HL-60 (cell line): Measurements from ENCODE around the gene YPEL5.
A peak's percentile ranks its signal among the peaks of the same experiment; 100 is the strongest.

ENCODE experiments used
- DNase-seq, 2 experiments: peaks; one replicate each; pipeline ENCODE4 v3.0.0-alpha.2; 2010 to 2020; ENCODE audit warnings: low read depth in 1 of 2, low spot score in 1 of 2
- H3K27ac ChIP-seq: fragments of 250-450 bp; sonication (Bioruptor Pico); replicated peaks from 2 replicates; pipeline ENCODE4 v1.5.1; 2020; ENCODE audit warnings: mild to moderate bottlenecking, moderate library complexity
- H3K27me3 ChIP-seq: fragments of 250-450 bp; sonication (Bioruptor Pico); 2 replicates; pipeline ENCODE4 v1.5.1; 2021; ENCODE audit warnings: mild to moderate bottlenecking, moderate library complexity; ENCODE audit not compliant: insufficient read depth, poor library complexity, severe bottlenecking
- H3K4me3 ChIP-seq: replicated peaks from 2 replicates; pipeline ENCODE4 v1.5.1; 2011; ENCODE audit warnings: mild to moderate bottlenecking, control low read depth, low read length; ENCODE audit not compliant: insufficient read depth
- GABPA ChIP-seq: IDR thresholded peaks from 2 replicates; pipeline ENCODE4 v1.6.1; 2012; ENCODE audit warnings: low read depth
- POLR2AphosphoS5 ChIP-seq: IDR thresholded peaks from 2 replicates; pipeline ENCODE4 v1.6.1; 2012; ENCODE audit warnings: low read depth
- SPI1 ChIP-seq: IDR thresholded peaks from 2 replicates; pipeline ENCODE4 v1.6.1; 2012; ENCODE audit warnings: low read depth, mild to moderate bottlenecking, borderline replicate concordance
- TF ChIP-seq, protein P1 (sequence below): IDR thresholded peaks from 2 replicates; pipeline ENCODE4 v1.6.1; 2012; ENCODE audit warnings: low read depth; ENCODE audit not compliant: insufficient replicate concordance
- TF ChIP-seq, protein P2 (sequence below): IDR thresholded peaks from one replicate; pipeline ENCODE4 v1.5.1; 2011; ENCODE audit warnings: low read length, control low read depth, inconsistent platforms; ENCODE audit not compliant: insufficient read depth

YPEL5 gene

DNA sequence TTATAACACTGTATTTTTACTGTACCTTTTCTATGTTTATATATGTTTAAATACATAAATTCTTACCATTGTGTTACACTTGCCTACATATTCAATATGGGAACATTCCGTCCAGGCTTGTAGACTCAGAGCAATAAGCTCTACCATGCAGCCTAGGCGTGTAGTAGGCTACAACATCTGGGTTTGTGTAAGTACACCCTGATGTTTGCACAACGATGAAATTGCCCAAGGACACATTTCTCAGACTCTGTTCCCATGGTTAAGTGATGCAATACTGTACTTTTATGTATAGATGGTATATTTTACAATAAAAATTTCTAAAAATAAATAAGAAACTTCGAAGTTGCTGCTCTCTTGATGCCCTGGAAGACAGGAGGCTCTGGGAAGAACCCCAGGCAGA lies 38.4 kb downstream of the YPEL5 start:
- TF ChIP-seq, protein P1, sequence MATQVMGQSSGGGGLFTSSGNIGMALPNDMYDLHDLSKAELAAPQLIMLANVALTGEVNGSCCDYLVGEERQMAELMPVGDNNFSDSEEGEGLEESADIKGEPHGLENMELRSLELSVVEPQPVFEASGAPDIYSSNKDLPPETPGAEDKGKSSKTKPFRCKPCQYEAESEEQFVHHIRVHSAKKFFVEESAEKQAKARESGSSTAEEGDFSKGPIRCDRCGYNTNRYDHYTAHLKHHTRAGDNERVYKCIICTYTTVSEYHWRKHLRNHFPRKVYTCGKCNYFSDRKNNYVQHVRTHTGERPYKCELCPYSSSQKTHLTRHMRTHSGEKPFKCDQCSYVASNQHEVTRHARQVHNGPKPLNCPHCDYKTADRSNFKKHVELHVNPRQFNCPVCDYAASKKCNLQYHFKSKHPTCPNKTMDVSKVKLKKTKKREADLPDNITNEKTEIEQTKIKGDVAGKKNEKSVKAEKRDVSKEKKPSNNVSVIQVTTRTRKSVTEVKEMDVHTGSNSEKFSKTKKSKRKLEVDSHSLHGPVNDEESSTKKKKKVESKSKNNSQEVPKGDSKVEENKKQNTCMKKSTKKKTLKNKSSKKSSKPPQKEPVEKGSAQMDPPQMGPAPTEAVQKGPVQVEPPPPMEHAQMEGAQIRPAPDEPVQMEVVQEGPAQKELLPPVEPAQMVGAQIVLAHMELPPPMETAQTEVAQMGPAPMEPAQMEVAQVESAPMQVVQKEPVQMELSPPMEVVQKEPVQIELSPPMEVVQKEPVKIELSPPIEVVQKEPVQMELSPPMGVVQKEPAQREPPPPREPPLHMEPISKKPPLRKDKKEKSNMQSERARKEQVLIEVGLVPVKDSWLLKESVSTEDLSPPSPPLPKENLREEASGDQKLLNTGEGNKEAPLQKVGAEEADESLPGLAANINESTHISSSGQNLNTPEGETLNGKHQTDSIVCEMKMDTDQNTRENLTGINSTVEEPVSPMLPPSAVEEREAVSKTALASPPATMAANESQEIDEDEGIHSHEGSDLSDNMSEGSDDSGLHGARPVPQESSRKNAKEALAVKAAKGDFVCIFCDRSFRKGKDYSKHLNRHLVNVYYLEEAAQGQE: no peak
- TF ChIP-seq, protein P2, sequence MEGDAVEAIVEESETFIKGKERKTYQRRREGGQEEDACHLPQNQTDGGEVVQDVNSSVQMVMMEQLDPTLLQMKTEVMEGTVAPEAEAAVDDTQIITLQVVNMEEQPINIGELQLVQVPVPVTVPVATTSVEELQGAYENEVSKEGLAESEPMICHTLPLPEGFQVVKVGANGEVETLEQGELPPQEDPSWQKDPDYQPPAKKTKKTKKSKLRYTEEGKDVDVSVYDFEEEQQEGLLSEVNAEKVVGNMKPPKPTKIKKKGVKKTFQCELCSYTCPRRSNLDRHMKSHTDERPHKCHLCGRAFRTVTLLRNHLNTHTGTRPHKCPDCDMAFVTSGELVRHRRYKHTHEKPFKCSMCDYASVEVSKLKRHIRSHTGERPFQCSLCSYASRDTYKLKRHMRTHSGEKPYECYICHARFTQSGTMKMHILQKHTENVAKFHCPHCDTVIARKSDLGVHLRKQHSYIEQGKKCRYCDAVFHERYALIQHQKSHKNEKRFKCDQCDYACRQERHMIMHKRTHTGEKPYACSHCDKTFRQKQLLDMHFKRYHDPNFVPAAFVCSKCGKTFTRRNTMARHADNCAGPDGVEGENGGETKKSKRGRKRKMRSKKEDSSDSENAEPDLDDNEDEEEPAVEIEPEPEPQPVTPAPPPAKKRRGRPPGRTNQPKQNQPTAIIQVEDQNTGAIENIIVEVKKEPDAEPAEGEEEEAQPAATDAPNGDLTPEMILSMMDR: no peak
- DNase-seq: peak; percentile 42 to 69
- Histone ChIP-seq H3K27ac (no peak overlapping the region), H3K4me3 (no peak overlapping the region), H3K27me3 (peaks cover 2% of the 10 kb centered on the region)

DNA sequence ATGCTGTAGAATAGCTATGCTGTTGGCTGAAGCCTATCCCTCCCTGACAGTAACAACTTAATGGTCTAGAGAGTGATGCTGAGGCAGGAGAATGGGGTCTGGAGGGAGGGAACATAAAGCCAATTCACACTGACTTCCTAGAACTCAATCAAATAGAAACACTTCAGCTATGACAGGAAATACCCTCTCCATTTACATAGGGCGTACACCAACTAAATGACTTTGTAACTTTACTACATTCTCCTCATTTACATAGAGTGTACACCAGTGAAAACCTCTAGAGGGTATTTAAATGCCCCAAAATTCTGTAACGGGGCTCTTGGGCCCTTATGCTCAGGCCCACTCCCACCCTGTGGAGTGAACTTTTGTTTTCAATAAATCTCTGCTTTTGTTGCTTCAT lies 41.5 kb downstream of the YPEL5 start:
- Histone ChIP-seq H3K4me3 (no peak overlapping the region), H3K27me3 (no peaks in the 10 kb centered on the region), H3K27ac (no peak overlapping the region)
- TF ChIP-seq, protein P1: no peak
- TF ChIP-seq SPI1 (no peak), GABPA (no peak), POLR2AphosphoS5 (no peak)
- TF ChIP-seq, protein P2: no peak
- DNase-seq: no peak

DNA sequence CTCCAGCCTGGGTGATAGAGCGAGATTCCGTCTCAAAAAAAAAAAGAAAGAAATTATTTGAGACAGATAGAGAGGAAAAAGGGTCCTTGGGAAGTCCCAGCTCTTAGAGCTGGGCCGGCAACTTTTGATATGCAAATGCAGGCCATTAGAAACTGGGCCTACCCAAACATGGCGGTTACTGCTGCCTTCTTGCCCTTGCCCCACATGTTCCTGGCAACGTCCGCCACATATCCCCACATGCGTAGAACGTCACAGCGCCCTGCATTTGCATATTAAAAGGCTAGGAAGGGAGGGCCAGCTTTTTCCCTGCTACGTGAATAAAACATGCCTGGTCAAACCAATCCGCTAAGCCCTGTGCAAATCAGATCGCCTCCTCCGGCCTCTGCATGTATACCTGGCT lies 43.8 kb downstream of the YPEL5 start:
- no peak overlapping the region for H3K27ac ChIP-seq
- no peak overlapping the region for H3K4me3 ChIP-seq
- H3K27me3 ChIP-seq: no peaks in the 10 kb centered on the region
- TF ChIP-seq SPI1 (no peak), POLR2AphosphoS5 (no peak), GABPA (no peak)
- TF ChIP-seq, protein P1: no peak
- TF ChIP-seq, protein P2: no peak
- DNase-seq: no peak
